ENCODE results near the gene ACTA1.

GRCh38 chr1:229420765-229421164 is 13.1 kb downstream of the ACTA1 start:
- no peak for TF ChIP-seq TAF1 (IDR thresholded peaks at IDR 0.05; ENCODE audit: low read depth)
- TF ChIP-seq EP300 (IDR thresholded peaks at IDR 0.05; ENCODE audit: borderline replicate concordance): no peak
- no peak for TF ChIP-seq USF1 (IDR thresholded peaks at IDR 0.05)
- TF ChIP-seq TCF12 (IDR thresholded peaks at IDR 0.05; ENCODE audit: low read depth): no peak
- TF ChIP-seq MAX (IDR thresholded peaks at IDR 0.05): no peak
- no peak for TF ChIP-seq NFIC (IDR thresholded peaks at IDR 0.05)
- TF ChIP-seq TEAD4 (IDR thresholded peaks at IDR 0.05): no peak
- no peak for TF ChIP-seq CEBPB (IDR thresholded peaks at IDR 0.05)
- TF ChIP-seq REST (IDR thresholded peaks at IDR 0.05; ENCODE audit: low read depth): no peak
- no peak for TF ChIP-seq YY1 (IDR thresholded peaks at IDR 0.05; ENCODE audit: low read depth)

Data from Ishikawa (cell line).